Measurements from ENCODE around the gene CALCR.

CALCR gene

GRCh38 chr7:93453262-93453661, 121.3 kb downstream of the CALCR start:
- no peak for TF ChIP-seq POLR2AphosphoS5 (IDR thresholded peaks at IDR 0.05; ENCODE audit: low read depth, low read length)
- TF ChIP-seq PAX5 (IDR thresholded peaks at IDR 0.05; ENCODE audit: insufficient read depth, low read length, severe bottlenecking): no peak
- TF ChIP-seq TAF1 (IDR thresholded peaks at IDR 0.05; ENCODE audit: low read depth, low read length): no peak
- TF ChIP-seq SPI1 (IDR thresholded peaks at IDR 0.05; ENCODE audit: low read depth, low read length): no peak
- no peak for TF ChIP-seq POLR2A (IDR thresholded peaks at IDR 0.05; ENCODE audit: low read depth, low read length)
- TF ChIP-seq POU2F2 (IDR thresholded peaks at IDR 0.05; ENCODE audit: low read depth, low read length): no peak
- DNase-seq (ENCODE audit: insufficient read length, low spot score): no peak
- FAIRE-seq: no peak

DNA sequence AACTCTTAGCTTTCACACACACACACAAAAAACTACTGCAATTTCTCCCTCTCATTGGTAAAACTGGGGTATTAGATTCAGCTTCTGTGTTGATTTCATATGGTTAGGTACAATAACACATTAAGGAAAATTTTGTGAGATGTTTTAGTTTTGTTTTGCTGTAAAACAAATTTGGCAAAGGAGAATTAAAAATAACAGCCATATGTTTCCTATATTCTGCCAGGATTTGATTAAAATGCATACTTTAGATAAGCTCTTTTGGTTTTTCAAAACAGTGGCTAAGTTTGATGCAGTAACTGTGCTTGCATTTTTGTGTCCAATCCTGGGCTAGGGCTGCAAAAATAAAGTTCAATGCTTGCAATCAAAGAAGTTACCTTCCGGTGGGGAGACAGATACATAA, 126.3 kb downstream of the CALCR start:
- no peak for DNase-seq (ENCODE audit: insufficient read length, low spot score)
- FAIRE-seq: no peak
- no peak for TF ChIP-seq POLR2AphosphoS5 (IDR thresholded peaks at IDR 0.05; ENCODE audit: low read depth, low read length)
- TF ChIP-seq SPI1 (IDR thresholded peaks at IDR 0.05; ENCODE audit: low read depth, low read length): no peak
- TF ChIP-seq PAX5 (IDR thresholded peaks at IDR 0.05; ENCODE audit: insufficient read depth, low read length, severe bottlenecking): no peak
- no peak for TF ChIP-seq TAF1 (IDR thresholded peaks at IDR 0.05; ENCODE audit: low read depth, low read length)
- TF ChIP-seq POU2F2 (IDR thresholded peaks at IDR 0.05; ENCODE audit: low read depth, low read length): no peak
- TF ChIP-seq POLR2A (IDR thresholded peaks at IDR 0.05; ENCODE audit: low read depth, low read length): no peak

- FAIRE-seq (no peak), DNase-seq (ENCODE audit: insufficient read length, low spot score) (no peak)
- TF ChIP-seq POLR2AphosphoS5 (IDR thresholded peaks at IDR 0.05; ENCODE audit: low read depth, low read length) (no peak), POU2F2 (IDR thresholded peaks at IDR 0.05; ENCODE audit: low read depth, low read length) (no peak), PAX5 (IDR thresholded peaks at IDR 0.05; ENCODE audit: insufficient read depth, low read length, severe bottlenecking) (no peak), SPI1 (IDR thresholded peaks at IDR 0.05; ENCODE audit: low read depth, low read length) (no peak), POLR2A (IDR thresholded peaks at IDR 0.05; ENCODE audit: low read depth, low read length) (no peak), TAF1 (IDR thresholded peaks at IDR 0.05; ENCODE audit: low read depth, low read length) (no peak)
Observed at GRCh38 chr7:93447509-93447908, 127.0 kb downstream of the CALCR start.

GRCh38 chr7:93442478-93443224, 131.9 kb downstream of the CALCR start:
- no peak for TF ChIP-seq PAX5 (IDR thresholded peaks at IDR 0.05; ENCODE audit: insufficient read depth, low read length, severe bottlenecking)
- no peak for TF ChIP-seq TAF1 (IDR thresholded peaks at IDR 0.05; ENCODE audit: low read depth, low read length)
- TF ChIP-seq POLR2AphosphoS5 (IDR thresholded peaks at IDR 0.05; ENCODE audit: low read depth, low read length): no peak
- DNase-seq (ENCODE audit: insufficient read length, low spot score) (peak; percentile 3), FAIRE-seq (peak; percentile 82)

- DNase-seq (ENCODE audit: insufficient read length, low spot score): no peak
- FAIRE-seq: no peak
- TF ChIP-seq POLR2A (IDR thresholded peaks at IDR 0.05; ENCODE audit: low read depth, low read length): no peak
- no peak for TF ChIP-seq POU2F2 (IDR thresholded peaks at IDR 0.05; ENCODE audit: low read depth, low read length)
- TF ChIP-seq SPI1 (IDR thresholded peaks at IDR 0.05; ENCODE audit: low read depth, low read length): no peak
- TF ChIP-seq TAF1 (IDR thresholded peaks at IDR 0.05; ENCODE audit: low read depth, low read length): no peak
- no peak for TF ChIP-seq POLR2AphosphoS5 (IDR thresholded peaks at IDR 0.05; ENCODE audit: low read depth, low read length)
- TF ChIP-seq PAX5 (IDR thresholded peaks at IDR 0.05; ENCODE audit: insufficient read depth, low read length, severe bottlenecking): no peak
Observed at GRCh38 chr7:93435791-93436190, 138.7 kb downstream of the CALCR start.

DNA sequence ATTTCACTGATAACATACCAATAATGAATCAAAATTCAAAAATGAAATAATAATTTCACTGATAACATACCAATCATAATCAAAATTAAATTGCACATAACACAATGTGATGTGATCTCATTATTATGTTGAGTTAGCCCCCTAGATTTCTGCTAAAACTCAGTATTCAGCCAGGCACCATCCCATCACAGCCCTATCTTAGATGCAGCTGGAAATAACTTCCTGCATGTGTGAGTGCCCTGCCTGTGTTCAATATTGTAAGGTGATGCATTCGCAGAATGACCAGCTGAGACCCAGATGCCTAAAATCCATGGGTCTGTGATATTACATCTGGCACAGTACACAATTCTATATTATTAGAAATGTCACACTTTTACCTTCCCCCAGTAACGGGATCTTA, 142.4 kb downstream of the CALCR start:
- FAIRE-seq (no peak), DNase-seq (ENCODE audit: insufficient read length, low spot score) (no peak)
- TF ChIP-seq POU2F2 (IDR thresholded peaks at IDR 0.05; ENCODE audit: low read depth, low read length): no peak
- no peak for TF ChIP-seq SPI1 (IDR thresholded peaks at IDR 0.05; ENCODE audit: low read depth, low read length)
- no peak for TF ChIP-seq PAX5 (IDR thresholded peaks at IDR 0.05; ENCODE audit: insufficient read depth, low read length, severe bottlenecking)
- TF ChIP-seq TAF1 (IDR thresholded peaks at IDR 0.05; ENCODE audit: low read depth, low read length): no peak
- no peak for TF ChIP-seq POLR2A (IDR thresholded peaks at IDR 0.05; ENCODE audit: low read depth, low read length)
- TF ChIP-seq POLR2AphosphoS5 (IDR thresholded peaks at IDR 0.05; ENCODE audit: low read depth, low read length): no peak

- DNase-seq (ENCODE audit: insufficient read length, low spot score) (no peak), FAIRE-seq (no peak)
- TF ChIP-seq POU2F2 (IDR thresholded peaks at IDR 0.05; ENCODE audit: low read depth, low read length) (no peak), PAX5 (IDR thresholded peaks at IDR 0.05; ENCODE audit: insufficient read depth, low read length, severe bottlenecking) (no peak), TAF1 (IDR thresholded peaks at IDR 0.05; ENCODE audit: low read depth, low read length) (no peak), POLR2A (IDR thresholded peaks at IDR 0.05; ENCODE audit: low read depth, low read length) (no peak), SPI1 (IDR thresholded peaks at IDR 0.05; ENCODE audit: low read depth, low read length) (no peak), POLR2AphosphoS5 (IDR thresholded peaks at IDR 0.05; ENCODE audit: low read depth, low read length) (no peak)
Observed at GRCh38 chr7:93430917-93431588, 143.5 kb downstream of the CALCR start.

DNA sequence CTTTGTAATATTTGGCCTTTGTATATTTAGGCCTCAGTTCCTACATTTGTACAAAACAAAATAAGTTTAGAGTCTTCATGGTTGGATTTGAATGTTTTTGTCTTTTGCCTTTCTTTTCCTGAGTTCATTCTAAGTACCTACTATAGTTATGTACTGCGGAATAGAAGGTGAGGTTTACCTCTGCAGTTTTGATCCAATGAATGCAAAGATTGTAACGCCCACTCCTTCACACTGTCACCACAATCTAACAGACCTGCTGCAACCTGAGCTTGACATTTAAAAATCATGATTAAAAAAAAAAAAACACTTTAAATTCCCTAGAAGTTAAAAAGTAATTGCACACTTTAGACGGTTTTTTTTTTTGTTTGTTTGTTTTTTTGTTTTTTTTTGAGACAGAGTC, 145.0 kb downstream of the CALCR start:
- FAIRE-seq: no peak
- TF ChIP-seq SPI1 (IDR thresholded peaks at IDR 0.05; ENCODE audit: low read depth, low read length) (no peak), POLR2AphosphoS5 (IDR thresholded peaks at IDR 0.05; ENCODE audit: low read depth, low read length) (no peak), POU2F2 (IDR thresholded peaks at IDR 0.05; ENCODE audit: low read depth, low read length) (no peak), TAF1 (IDR thresholded peaks at IDR 0.05; ENCODE audit: low read depth, low read length) (no peak)
- DNase-seq (ENCODE audit: insufficient read length, low spot score): no peak

DNA sequence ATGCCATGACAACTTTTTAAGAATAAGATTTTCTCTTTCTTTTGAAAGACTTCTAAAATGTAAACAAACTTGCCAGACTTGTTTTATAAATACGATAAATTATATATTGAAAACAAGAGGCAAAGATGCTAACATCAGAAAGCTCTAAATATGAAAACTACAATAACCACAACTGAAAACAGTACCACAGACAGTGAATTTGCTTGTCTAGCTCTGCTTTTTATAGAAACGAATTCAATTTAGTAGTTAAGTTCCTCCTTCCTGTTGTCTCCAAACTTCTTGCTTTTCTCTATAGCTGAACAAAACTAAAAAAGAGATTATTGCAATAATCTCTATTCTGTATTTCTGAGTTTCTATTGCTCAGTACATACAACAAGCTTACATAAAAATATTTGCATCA, 147.4 kb downstream of the CALCR start:
- DNase-seq (ENCODE audit: insufficient read length, low spot score) (no peak), FAIRE-seq (no peak)
- TF ChIP-seq POLR2AphosphoS5 (IDR thresholded peaks at IDR 0.05; ENCODE audit: low read depth, low read length) (no peak), PAX5 (IDR thresholded peaks at IDR 0.05; ENCODE audit: insufficient read depth, low read length, severe bottlenecking) (no peak), TAF1 (IDR thresholded peaks at IDR 0.05; ENCODE audit: low read depth, low read length) (no peak), POU2F2 (IDR thresholded peaks at IDR 0.05; ENCODE audit: low read depth, low read length) (no peak), SPI1 (IDR thresholded peaks at IDR 0.05; ENCODE audit: low read depth, low read length) (no peak), POLR2A (IDR thresholded peaks at IDR 0.05; ENCODE audit: low read depth, low read length) (no peak)

All from GM12891 (cell line).